ENCODE measurements around the gene THY1. TPM values are rescaled to one million over a fixed set of nuclear protein-coding genes. Genes with fewer than 3 reads are reported as not detected.
"Not testable (repeated sequence)": the region's sequence is repeated elsewhere in the genome, so short reads cannot be mapped to it uniquely, and the experiment has no call there.

Gene THY1
- total RNA-seq, 1 donor from 2014 or later, result 37.3 TPM

DNA sequence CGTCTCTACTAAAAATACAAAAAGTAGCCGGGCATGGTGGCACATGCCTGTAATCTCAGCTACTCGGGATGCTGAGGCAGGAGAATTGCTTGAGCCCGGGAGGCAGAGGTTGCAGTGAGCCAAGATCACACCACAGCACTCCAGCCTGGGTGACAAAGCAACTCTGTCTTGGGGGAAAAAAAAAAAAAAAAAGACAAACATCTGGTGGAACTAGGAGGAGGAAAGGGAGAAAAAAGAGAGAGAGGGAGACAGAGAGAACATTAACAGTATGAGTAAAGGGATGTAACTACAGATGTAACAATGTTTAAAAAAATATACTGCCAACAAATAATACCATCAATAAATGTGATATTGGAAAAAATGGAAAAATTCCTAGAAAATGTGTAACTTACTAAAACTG lies 32.3 kb upstream of the THY1 start:
- H3K27me3 Mint-ChIP-seq (ENCODE audit: low read depth); DNase-seq (ENCODE audit: low spot score); H3K4me3 Mint-ChIP-seq (ENCODE audit: low read depth); intact Hi-C loops (cut with micrococcal nuclease); H3K9me3 Mint-ChIP-seq; H3K4me1 Mint-ChIP-seq (ENCODE audit: low read depth); H3K36me3 Mint-ChIP-seq (ENCODE audit: low read depth); H3K27ac Mint-ChIP-seq: not testable (repeated sequence)

DNA sequence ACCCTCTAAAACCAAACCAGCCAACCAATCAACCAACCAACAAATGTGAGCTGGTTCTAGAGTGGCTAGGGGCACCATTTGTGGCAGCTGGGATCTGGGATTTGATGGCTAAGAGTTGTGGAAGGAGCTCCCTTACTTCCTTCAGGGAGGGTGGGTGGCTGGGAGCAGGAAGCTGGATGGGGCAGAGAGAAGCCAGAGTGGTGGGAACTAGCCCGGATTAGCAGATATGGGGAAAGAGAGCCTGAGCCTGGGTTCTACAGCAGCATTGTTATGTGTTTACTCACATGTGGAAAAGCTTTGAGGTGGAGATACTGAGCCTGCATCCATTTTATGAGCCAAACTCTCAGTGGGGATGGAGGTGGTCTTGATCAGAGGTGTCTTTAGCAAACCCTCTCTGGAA lies 30.9 kb upstream of the THY1 start:
- no peaks in the 10 kb centered on the region for H3K9me3 Mint-ChIP-seq
- peaks cover 1% of the 10 kb centered on the region for H3K4me1 Mint-ChIP-seq (ENCODE audit: low read depth)
- DNase-seq (ENCODE audit: low spot score), result no peak
- no peak overlapping the region for H3K4me3 Mint-ChIP-seq (ENCODE audit: low read depth)
- peaks cover 7% of the 10 kb centered on the region for H3K27me3 Mint-ChIP-seq (ENCODE audit: low read depth)
- H3K27ac Mint-ChIP-seq, result no peak overlapping the region
- H3K36me3 Mint-ChIP-seq (ENCODE audit: low read depth), result no peaks in the 10 kb centered on the region
- intact Hi-C loops (cut with micrococcal nuclease), result no loop called here

DNA sequence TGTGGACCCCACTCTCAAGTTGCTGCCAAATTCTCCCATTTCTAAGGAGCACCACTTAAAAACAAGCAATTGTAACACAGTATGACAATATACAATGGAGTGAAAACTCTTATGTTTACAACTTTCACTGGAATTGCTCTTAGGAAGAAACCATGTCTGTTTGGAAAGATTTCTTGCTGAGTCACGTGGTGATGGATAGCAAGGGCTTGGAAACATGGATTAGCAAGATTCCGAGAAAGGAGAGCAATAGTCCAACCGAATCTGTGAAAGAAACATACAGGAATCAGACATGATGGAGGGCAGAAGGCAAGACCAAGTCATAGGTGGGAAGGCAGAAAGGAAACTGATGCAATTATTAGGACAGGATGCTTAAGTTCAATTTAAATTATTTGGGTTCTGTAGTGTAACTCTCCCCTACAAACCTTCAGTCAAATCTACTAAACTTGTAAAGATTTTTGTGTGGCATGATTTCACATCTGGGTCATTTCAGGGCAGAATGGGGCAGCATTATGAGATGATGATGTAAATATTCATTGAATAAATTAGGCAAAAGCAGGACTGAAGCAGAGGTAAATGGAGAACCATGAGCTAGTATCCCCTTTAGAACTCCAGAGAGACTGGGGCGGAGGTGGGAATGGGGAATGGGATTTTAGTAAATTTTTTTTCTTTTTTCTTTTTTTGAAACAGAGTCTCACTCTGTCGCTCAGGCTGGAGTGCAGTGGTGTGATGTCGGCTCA lies 27.8 kb upstream of the THY1 start:
- H3K4me1 Mint-ChIP-seq (ENCODE audit: low read depth), result no peaks in the 10 kb centered on the region
- H3K4me3 Mint-ChIP-seq (ENCODE audit: low read depth), result no peak overlapping the region
- intact Hi-C loops (cut with micrococcal nuclease), result no loop called here
- peaks cover 7% of the 10 kb centered on the region for H3K27me3 Mint-ChIP-seq (ENCODE audit: low read depth)
- DNase-seq (ENCODE audit: low spot score), result no peak
- no peak overlapping the region for H3K27ac Mint-ChIP-seq
- H3K36me3 Mint-ChIP-seq (ENCODE audit: low read depth), result no peaks in the 10 kb centered on the region
- no peaks in the 10 kb centered on the region for H3K9me3 Mint-ChIP-seq

DNA sequence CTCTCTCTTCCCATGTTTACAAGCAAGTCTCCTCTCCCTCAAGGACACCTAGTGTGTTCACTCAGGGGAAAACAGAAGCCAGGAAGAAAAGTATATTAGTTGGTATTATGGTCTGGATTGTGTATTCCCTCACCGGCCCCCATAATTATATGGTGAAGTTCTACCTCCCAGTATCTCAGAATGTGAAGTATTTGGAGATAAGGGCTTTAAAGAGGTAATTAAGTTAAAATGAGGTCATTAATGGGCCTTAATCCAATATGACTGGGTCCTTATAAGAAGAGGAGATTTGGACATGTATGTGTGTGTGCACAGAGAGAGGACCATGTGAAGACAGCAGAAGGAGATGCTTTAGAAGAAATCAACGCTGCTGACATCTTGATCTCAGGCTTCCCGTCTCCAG lies 26.5 kb upstream of the THY1 start:
- Mint-ChIP-seq H3K9me3 (no peaks in the 10 kb centered on the region), H3K4me1 (ENCODE audit: low read depth) (no peaks in the 10 kb centered on the region), H3K27me3 (ENCODE audit: low read depth) (peaks cover 7% of the 10 kb centered on the region), H3K27ac (no peak overlapping the region), H3K4me3 (ENCODE audit: low read depth) (no peak overlapping the region), H3K36me3 (ENCODE audit: low read depth) (no peaks in the 10 kb centered on the region)
- intact Hi-C loops (cut with micrococcal nuclease), result no loop called here
- no peak for DNase-seq (ENCODE audit: low spot score)

DNA sequence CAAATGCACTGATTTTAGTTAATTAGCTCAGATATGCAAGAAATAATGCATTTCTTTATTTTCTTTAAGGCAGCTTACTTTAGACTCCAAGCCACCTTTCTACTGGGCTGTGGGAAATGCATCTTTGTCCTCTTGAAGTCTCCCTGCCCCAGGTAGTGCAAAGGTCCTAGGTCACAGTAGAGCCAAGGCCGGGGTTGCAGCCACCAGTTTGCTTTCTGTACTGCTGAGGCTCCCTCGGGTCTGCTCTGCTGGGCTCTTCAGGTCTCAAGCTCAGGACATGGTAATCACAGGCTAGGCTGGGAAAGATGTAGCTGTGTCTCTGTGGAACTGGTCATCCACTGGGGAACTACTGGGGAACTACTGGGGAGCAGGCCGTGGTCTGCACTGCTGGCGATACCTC lies 25.4 kb upstream of the THY1 start:
- DNase-seq (ENCODE audit: low spot score), result no peak
- Mint-ChIP-seq H3K4me3 (ENCODE audit: low read depth) (no peak overlapping the region), H3K27me3 (ENCODE audit: low read depth) (peaks cover 7% of the 10 kb centered on the region), H3K27ac (no peak overlapping the region), H3K4me1 (ENCODE audit: low read depth) (peaks cover 3% of the 10 kb centered on the region), H3K36me3 (ENCODE audit: low read depth) (no peaks in the 10 kb centered on the region), H3K9me3 (no peaks in the 10 kb centered on the region)
- intact Hi-C loops (cut with micrococcal nuclease), result no loop called here

DNA sequence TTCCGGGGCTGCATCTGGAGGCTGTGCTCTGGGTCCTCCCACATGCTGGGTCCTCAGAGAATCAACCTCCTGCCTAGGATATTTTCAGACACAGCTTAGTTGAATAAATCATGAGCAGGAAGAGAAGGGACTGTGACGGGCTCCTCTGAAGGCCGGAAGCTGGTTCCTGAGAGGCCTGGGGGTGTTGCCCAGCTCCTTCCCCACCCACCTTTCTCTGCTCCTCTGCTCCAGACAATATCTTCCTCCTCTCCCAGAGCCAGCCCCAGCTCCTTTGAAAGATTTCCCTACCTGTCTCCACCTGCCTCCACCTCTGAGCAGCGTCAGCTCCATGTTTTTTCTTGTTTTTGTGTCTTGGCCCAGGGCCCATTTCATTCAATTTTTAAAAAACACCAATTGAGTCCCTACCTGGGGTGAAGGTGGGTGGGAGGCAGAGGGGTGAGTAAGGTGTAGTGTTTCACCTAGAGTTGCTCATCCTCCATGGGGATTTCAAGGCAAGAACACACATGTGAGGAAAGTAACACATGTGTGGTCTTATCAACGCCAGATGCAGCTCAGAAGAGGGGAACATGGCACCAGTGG lies 24.8 kb upstream of the THY1 start:
- Mint-ChIP-seq H3K36me3 (ENCODE audit: low read depth) (no peaks in the 10 kb centered on the region), H3K27me3 (ENCODE audit: low read depth) (peaks cover 6% of the 10 kb centered on the region), H3K4me1 (ENCODE audit: low read depth) (peaks cover 6% of the 10 kb centered on the region), H3K9me3 (no peaks in the 10 kb centered on the region), H3K27ac (no peak overlapping the region), H3K4me3 (ENCODE audit: low read depth) (no peak overlapping the region)
- intact Hi-C loops (cut with micrococcal nuclease), result no loop called here
- DNase-seq (ENCODE audit: low spot score), result no peak

DNA sequence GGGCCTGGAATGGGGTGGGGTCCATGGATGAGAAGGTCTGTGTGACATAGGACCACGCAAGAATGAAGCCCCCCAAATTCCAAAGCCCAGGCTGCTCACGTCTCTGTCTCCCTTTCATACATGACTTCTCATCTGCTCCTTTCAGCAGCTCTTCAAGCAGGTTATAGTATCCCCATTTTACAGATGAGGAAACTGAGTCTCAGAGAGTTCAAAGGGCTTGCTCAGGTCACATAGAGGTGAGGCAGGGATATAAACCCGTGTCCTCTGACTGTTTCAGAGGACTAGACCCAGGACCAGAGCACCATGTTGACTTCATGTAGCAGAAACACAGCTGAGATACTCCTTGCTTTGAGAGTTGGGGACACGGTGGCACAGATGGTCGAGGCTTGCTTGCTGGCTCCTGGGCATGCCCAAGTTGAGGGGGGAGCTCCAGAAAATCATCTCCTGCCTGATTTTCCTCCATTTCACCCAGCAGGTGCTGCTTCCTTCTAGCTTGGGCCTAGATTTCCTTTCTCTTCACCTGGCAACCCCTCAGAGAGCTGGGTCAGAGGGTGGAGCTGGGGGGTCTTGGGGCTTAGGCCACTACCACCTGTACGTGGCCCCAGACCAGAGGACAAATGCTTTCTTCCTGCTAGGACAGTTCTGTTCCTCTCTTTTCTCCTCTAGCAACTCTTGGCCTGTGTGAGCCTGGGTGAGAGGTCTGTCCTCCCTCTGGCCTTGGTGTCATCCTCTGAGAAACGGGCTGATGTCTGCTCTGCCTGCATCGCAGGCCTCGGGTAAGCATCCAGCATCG lies 24.1 kb upstream of the THY1 start:
- no peaks in the 10 kb centered on the region for H3K9me3 Mint-ChIP-seq
- intact Hi-C loops (cut with micrococcal nuclease), result no loop called here
- no peak overlapping the region for H3K4me3 Mint-ChIP-seq (ENCODE audit: low read depth)
- H3K4me1 Mint-ChIP-seq (ENCODE audit: low read depth), result peaks cover 8% of the 10 kb centered on the region
- no peaks in the 10 kb centered on the region for H3K36me3 Mint-ChIP-seq (ENCODE audit: low read depth)
- peaks cover 4% of the 10 kb centered on the region for H3K27me3 Mint-ChIP-seq (ENCODE audit: low read depth)
- DNase-seq (ENCODE audit: low spot score), result no peak
- H3K27ac Mint-ChIP-seq, result no peak overlapping the region

DNA sequence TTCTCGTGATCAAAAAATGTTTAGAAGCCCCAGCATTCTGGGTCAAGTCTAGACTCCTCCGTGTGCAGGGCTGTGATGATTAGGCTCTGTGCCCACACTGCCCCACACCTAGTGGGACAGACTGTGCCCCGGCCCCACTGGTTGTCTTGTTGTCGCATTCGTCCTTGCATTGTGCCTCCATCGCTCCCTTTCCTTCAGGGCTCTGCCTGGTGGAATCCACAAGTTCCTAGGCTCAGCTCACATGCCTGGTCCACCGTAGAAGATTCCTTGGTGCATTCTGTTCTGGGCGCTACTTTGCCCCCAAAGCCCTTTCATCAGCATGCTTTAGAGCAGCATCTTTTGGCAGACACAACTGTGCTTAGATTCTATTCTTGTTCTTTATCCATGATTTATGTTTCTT lies 23.5 kb upstream of the THY1 start:
- Mint-ChIP-seq H3K36me3 (ENCODE audit: low read depth) (no peaks in the 10 kb centered on the region), H3K27ac (no peak overlapping the region)
- intact Hi-C loops (cut with micrococcal nuclease), result no loop called here

DNA sequence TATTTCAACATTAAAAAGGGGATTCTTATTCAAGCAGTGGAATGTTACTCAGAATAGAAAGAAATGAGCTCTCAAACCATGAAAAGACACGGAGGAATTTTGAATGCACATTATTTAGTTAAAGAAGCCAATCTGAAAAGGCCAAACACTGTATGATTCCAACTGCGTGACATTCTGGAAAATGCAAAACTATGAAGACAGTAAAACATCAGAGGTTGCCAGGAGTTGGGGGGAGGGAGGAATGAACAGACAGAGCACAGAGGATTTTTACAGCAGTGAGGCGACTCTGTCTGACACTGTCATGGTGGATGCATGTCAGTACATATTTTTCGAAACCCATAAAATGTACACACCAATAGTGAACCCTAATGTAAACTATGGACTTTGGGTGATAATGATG lies 22.9 kb upstream of the THY1 start:
- DNase-seq (ENCODE audit: low spot score), result no peak
- no peaks in the 10 kb centered on the region for H3K9me3 Mint-ChIP-seq
- no peak overlapping the region for H3K27ac Mint-ChIP-seq
- H3K4me3 Mint-ChIP-seq (ENCODE audit: low read depth), result no peak overlapping the region
- H3K4me1 Mint-ChIP-seq (ENCODE audit: low read depth), result peaks cover 18% of the 10 kb centered on the region
- H3K36me3 Mint-ChIP-seq (ENCODE audit: low read depth), result no peaks in the 10 kb centered on the region
- H3K27me3 Mint-ChIP-seq (ENCODE audit: low read depth), result peaks cover 3% of the 10 kb centered on the region
- intact Hi-C loops (cut with micrococcal nuclease), result no loop called here

More for the DNA sequence above, 23.5 kb upstream of the THY1 start:
- no peaks in the 10 kb centered on the region for H3K9me3 Mint-ChIP-seq
- peaks cover 12% of the 10 kb centered on the region for H3K4me1 Mint-ChIP-seq (ENCODE audit: low read depth)
- H3K4me3 Mint-ChIP-seq (ENCODE audit: low read depth), result no peak overlapping the region
- H3K27me3 Mint-ChIP-seq (ENCODE audit: low read depth), result peaks cover 4% of the 10 kb centered on the region
- no peak for DNase-seq (ENCODE audit: low spot score)

DNA sequence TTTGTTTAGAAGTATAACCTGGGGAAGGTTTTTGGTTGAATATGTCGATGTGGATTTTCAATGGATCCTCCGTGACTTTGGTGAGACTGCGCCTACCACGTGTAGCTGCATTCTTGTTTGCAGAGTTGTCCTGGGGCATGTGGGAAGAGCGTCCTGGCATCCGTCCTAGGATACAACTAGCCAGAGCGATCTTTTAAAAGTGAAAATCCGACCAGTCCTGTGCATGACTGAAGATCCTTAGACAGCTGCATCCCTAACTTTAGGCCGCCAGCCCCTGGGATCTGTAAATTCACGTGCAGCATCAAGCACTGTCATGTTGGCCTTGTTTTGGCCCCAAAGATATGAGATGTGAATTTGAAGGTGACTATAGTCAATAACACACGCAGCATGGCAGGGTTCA lies 22.4 kb upstream of the THY1 start:
- H3K27me3 Mint-ChIP-seq (ENCODE audit: low read depth), result peaks cover 2% of the 10 kb centered on the region
- DNase-seq (ENCODE audit: low spot score), result no peak
- no peaks in the 10 kb centered on the region for H3K36me3 Mint-ChIP-seq (ENCODE audit: low read depth)
- intact Hi-C loops (cut with micrococcal nuclease), result no loop called here
- H3K4me1 Mint-ChIP-seq (ENCODE audit: low read depth), result peaks cover 22% of the 10 kb centered on the region
- no peak overlapping the region for H3K4me3 Mint-ChIP-seq (ENCODE audit: low read depth)
- H3K27ac Mint-ChIP-seq, result no peak overlapping the region
- no peaks in the 10 kb centered on the region for H3K9me3 Mint-ChIP-seq

DNA sequence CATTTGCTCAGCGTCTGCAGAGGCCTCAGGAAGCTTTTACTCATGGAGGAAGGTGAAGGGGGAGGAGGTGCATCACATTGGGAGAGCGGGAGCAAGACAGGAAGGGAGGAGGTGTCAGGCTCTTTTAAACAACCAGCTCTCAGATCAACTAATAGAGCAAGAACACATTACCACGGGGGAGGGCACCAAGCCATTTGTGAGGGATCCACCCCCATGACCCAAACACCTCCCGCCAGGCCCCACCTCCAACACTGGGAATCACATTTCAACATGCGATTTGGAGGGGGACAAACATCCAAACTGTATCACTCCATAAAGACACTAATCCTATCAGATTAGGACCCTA lies 18.9 kb upstream of the THY1 start:
- no peak overlapping the region for H3K4me3 Mint-ChIP-seq (ENCODE audit: low read depth)
- H3K27me3 Mint-ChIP-seq (ENCODE audit: low read depth), result no peaks in the 10 kb centered on the region
- H3K36me3 Mint-ChIP-seq (ENCODE audit: low read depth), result no peaks in the 10 kb centered on the region
- no peak overlapping the region for H3K27ac Mint-ChIP-seq
- H3K4me1 Mint-ChIP-seq (ENCODE audit: low read depth), result peaks cover 25% of the 10 kb centered on the region
- peaks cover 4% of the 10 kb centered on the region for H3K9me3 Mint-ChIP-seq
- intact Hi-C loops (cut with micrococcal nuclease), result no loop called here
- DNase-seq (ENCODE audit: low spot score), result no peak

DNA sequence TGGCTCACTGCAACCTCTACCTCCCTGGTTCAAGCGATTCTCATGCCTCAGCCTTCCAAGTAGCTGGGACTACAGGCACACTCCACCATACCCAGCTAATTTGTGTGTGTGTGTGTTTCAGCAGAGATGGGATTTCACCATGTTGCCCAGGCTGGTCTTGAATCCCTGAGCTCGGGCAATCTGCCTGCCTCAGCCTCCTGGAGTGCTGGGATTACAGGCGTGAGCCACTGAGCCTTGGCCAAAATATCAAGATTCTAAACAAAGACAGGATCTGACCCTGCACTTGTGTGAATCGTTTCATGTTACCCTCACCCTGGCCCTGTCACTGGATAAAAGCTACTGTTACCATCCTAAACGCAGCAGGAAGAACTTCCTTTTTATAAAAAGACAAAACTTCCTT lies 15.6 kb upstream of the THY1 start:
- H3K36me3 Mint-ChIP-seq (ENCODE audit: low read depth), result no peaks in the 10 kb centered on the region
- peaks cover 4% of the 10 kb centered on the region for H3K9me3 Mint-ChIP-seq
- H3K4me3 Mint-ChIP-seq (ENCODE audit: low read depth), result no peak overlapping the region
- intact Hi-C loops (cut with micrococcal nuclease), result no loop called here
- H3K4me1 Mint-ChIP-seq (ENCODE audit: low read depth), result peaks cover 28% of the 10 kb centered on the region
- no peak overlapping the region for H3K27ac Mint-ChIP-seq
- DNase-seq (ENCODE audit: low spot score), result no peak
- H3K27me3 Mint-ChIP-seq (ENCODE audit: low read depth), result no peaks in the 10 kb centered on the region

DNA sequence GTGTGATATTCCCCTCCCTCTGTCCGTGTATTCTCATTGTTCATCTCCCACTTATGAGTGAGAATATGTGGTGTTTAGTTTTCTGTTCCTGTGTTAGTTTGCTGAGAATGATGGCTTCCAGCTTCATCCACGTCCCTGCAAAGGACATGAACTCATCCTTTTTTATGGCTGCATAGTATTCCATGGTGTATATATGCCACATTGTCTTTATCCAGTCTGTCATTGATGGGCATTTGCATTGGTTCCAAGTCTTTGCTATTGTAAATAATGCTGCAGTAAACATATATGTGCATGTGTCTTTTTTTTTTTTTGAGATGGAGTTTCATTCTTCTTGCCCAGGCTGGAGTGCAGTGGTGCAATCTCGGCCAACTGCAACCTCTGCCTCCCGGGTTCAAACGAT lies 14.5 kb upstream of the THY1 start:
- DNase-seq (ENCODE audit: low spot score); H3K27me3 Mint-ChIP-seq (ENCODE audit: low read depth); intact Hi-C loops (cut with micrococcal nuclease); H3K4me3 Mint-ChIP-seq (ENCODE audit: low read depth); H3K9me3 Mint-ChIP-seq; H3K27ac Mint-ChIP-seq; H3K36me3 Mint-ChIP-seq (ENCODE audit: low read depth): not testable (repeated sequence)
- H3K4me1 Mint-ChIP-seq (ENCODE audit: low read depth), result peaks cover 21% of the 10 kb centered on the region
